Uterus (tissue), 4 donors: ENCODE data around the gene DEAF1. TPM values are rescaled to one million over a fixed set of nuclear protein-coding genes. Genes with fewer than 3 reads are reported as not detected.

ENCODE experiments used
- DNase-seq, 2 donors: peaks; one replicate each; pipeline ENCODE4 v3.0.0-alpha.2; 2019 to 2020
- H3K27ac ChIP-seq, 2 donors: fragments of 200-600 bp; sonication (generic); 1 replicate in 1 of 2; 2 replicates in 1 of 2; pipeline ENCODE4 v1.5.1; 2016 to 2018
- H3K27me3 ChIP-seq, 2 donors: fragments of 200-600 bp; sonication (generic); one replicate each; pipeline ENCODE4 v1.5.1; 2018 to 2019; ENCODE audit warnings: control low read depth in 1 of 2
- H3K36me3 ChIP-seq, 2 donors: fragments of 200-600 bp; sonication (generic); one replicate each; pipeline ENCODE4 v1.5.1; 2019; ENCODE audit warnings: control low read depth in 1 of 2
- H3K4me1 ChIP-seq, 2 donors: fragments of 200-600 bp; sonication (generic); one replicate each; pipeline ENCODE4 v1.5.1; 2018 to 2019; ENCODE audit warnings: control low read depth in 1 of 2
- H3K4me3 ChIP-seq, 2 donors: fragments of 200-600 bp; sonication (generic); 1 replicate in 1 of 2; 2 replicates in 1 of 2; pipeline ENCODE4 v1.5.1; 2018 to 2019; ENCODE audit warnings: mild to moderate bottlenecking in 1 of 2
- H3K9me3 ChIP-seq, 2 donors: fragments of 200-600 bp; sonication (generic); one replicate each; pipeline ENCODE4 v1.5.1; 2019; ENCODE audit warnings: control low read depth in 1 of 2
- POLR2A ChIP-seq, 2 donors: fragments of 450-650 bp; IDR thresholded peaks; one replicate each; pipeline ENCODE4 v1.6.1; 2016; ENCODE audit warnings: antibody characterized with exemption in 2 of 2, mild to moderate bottlenecking in 1 of 2, moderate library complexity in 1 of 2
- intact Hi-C: fragments of 100-400 bp; cut with DNase I; formaldehyde crosslinking; loops from one replicate; pipeline ENCODE4 v1.15.1; 2023; ENCODE audit warnings: low total_unique reads
- total RNA-seq, 4 donors: library from RNA; depleted of rRNA in 3 of 4; stranded (reverse); fragments of >200 nt in 3 of 4; gene quantifications; one replicate each; pipeline versions ENCODE4 v1.1.0 to v1.2.4, GENCODE V29; 2014 to 2023
- TF ChIP-seq, protein P1 (sequence below), 4 experiments: fragments of 200-600 bp in 2 of 4; fragments of 450-650 bp in 2 of 4; sonication (generic) in 2 of 4; IDR thresholded peaks; one replicate each; pipeline ENCODE4 v1.5.1; 2016 to 2019; ENCODE audit warnings: antibody characterized with exemption in 4 of 4, mild to moderate bottlenecking in 2 of 4, moderate library complexity in 1 of 4
- donor health status: DM: yes; HTN: yes; CAD: no.

DEAF1 gene
- total RNA-seq, 4 donors from 2014 or later = 7.9 to 45.6 (median 20.4) TPM

DNA sequence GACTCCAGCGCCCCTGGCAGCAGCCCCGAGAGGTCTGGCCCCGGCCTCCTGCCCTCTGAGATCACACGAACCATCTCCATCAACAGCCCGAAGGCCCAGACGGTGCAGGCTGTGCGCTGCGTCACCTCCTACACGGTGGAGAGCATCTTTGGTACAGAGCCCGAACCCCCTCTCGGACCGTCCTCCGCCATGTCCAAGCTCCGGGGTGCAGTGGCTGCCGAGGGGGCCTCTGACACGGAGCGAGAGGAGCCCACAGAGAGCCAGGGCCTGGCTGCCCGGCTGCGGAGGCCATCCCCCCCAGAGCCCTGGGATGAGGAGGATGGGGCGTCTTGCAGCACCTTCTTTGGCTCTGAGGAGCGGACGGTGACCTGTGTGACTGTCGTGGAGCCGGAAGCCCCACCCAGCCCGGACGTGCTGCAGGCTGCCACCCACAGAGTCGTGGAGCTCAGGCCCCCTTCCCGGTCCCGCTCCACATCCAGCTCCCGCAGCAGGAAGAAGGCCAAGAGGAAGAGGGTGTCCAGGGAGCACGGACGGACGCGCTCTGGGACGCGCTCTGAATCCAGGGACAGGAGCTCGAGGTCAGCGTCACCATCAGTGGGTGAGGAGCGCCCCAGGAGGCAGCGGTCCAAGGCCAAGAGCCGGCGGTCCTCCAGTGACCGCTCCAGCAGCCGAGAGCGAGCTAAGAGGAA is 86.9 kb downstream of the DEAF1 start:
- Histone ChIP-seq H3K9me3 (no peaks in the 10 kb centered on the region), H3K27me3 (no peaks in the 10 kb centered on the region), H3K4me3 (no peak overlapping the region), H3K36me3 (no peaks in the 10 kb centered on the region), H3K4me1 (peaks cover 0 to 4% of the 10 kb centered on the region in 2 donors), H3K27ac (no peak overlapping the region)
- no peak for TF ChIP-seq POLR2A (IDR thresholded peaks at IDR 0.05)
- TF ChIP-seq, protein P1, sequence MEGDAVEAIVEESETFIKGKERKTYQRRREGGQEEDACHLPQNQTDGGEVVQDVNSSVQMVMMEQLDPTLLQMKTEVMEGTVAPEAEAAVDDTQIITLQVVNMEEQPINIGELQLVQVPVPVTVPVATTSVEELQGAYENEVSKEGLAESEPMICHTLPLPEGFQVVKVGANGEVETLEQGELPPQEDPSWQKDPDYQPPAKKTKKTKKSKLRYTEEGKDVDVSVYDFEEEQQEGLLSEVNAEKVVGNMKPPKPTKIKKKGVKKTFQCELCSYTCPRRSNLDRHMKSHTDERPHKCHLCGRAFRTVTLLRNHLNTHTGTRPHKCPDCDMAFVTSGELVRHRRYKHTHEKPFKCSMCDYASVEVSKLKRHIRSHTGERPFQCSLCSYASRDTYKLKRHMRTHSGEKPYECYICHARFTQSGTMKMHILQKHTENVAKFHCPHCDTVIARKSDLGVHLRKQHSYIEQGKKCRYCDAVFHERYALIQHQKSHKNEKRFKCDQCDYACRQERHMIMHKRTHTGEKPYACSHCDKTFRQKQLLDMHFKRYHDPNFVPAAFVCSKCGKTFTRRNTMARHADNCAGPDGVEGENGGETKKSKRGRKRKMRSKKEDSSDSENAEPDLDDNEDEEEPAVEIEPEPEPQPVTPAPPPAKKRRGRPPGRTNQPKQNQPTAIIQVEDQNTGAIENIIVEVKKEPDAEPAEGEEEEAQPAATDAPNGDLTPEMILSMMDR (IDR thresholded peaks at IDR 0.05) = no peak
- DNase-seq = no peak
- intact Hi-C loops = no loop called here

DNA sequence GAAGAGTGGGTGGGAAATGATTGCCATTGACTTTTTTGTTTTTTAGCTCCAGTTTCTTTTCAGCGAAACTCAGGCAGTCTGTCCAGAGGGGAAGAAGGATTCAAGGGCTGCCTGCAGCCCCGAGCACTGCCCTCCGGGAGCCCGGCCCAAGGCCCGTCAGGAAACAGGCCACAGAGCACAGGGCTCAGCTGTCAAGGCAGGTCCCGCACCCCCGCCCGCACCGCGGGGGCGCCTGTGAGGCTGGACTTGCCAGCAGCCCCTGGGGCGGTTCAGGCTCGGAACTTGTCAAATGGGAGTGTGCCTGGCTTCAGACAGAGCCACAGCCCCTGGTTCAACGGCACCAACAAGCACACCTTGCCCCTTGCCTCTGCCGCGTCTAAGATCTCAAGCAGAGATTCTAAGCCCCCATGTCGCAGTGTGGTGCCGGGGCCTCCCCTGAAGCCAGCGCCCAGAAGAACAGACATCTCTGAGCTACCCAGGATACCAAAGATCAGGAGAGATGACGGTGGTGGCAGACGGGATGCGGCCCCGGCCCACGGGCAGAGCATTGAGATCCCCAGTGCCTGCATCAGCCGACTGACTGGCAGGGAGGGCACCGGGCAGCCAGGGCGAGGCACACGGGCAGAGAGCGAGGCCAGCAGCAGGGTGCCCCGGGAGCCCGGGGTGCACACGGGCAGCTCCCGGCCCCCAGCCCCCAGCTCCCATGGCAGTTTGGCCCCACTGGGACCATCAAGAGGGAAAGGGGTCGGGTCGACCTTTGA is 87.8 kb downstream of the DEAF1 start:
- Histone ChIP-seq H3K27me3 (no peaks in the 10 kb centered on the region), H3K27ac (peak overlapping the region; percentile 66 to 85), H3K36me3 (no peaks in the 10 kb centered on the region), H3K4me3 (no peak overlapping the region), H3K9me3 (no peaks in the 10 kb centered on the region), H3K4me1 (peaks cover 0 to 4% of the 10 kb centered on the region in 2 donors)
- no peak for DNase-seq
- intact Hi-C loops = no loop called here
- TF ChIP-seq POLR2A (IDR thresholded peaks at IDR 0.05) = no peak
- TF ChIP-seq, protein P1 (IDR thresholded peaks at IDR 0.05) = no peak

DNA sequence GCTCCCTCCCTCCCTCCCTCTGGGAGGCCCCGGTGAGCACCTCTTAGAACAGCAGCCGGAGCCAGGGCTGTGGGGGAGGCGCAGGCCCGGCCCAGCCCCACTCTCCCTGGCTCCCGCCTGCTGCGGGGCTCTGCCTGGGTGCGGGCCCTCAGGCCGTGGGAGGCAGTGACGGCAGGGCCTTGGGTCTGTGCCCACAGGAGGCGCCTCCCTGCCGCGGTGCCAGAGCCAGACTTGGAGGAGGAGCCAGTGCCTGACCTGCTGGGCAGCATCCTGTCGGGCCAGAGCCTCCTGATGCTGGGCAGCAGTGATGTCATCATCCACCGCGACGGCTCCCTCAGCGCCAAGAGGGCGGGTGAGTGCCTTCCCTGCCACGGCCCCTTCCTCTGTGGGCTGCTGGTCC is 88.8 kb downstream of the DEAF1 start:
- Histone ChIP-seq H3K9me3 (no peaks in the 10 kb centered on the region), H3K36me3 (no peaks in the 10 kb centered on the region), H3K4me1 (peaks cover 0 to 4% of the 10 kb centered on the region in 2 donors), H3K27me3 (no peaks in the 10 kb centered on the region), H3K27ac (peak overlapping the region; percentile 66 to 85), H3K4me3 (no peak overlapping the region)
- DNase-seq = peak; percentile 91
- intact Hi-C loops = no loop called here
- TF ChIP-seq POLR2A (IDR thresholded peaks at IDR 0.05) = no peak
- TF ChIP-seq, protein P1 (IDR thresholded peaks at IDR 0.05) = no peak

- no peaks in the 10 kb centered on the region for H3K27me3 ChIP-seq
- H3K36me3 ChIP-seq = no peaks in the 10 kb centered on the region
- intact Hi-C loops = no loop called here
- TF ChIP-seq, protein P1 (IDR thresholded peaks at IDR 0.05) = no peak
- no peak for TF ChIP-seq POLR2A (IDR thresholded peaks at IDR 0.05)
- no peak overlapping the region for H3K4me3 ChIP-seq
- no peak for DNase-seq
- H3K27ac ChIP-seq = peak overlapping the region; percentile 66 to 85
- H3K4me1 ChIP-seq = peaks cover 0 to 4% of the 10 kb centered on the region in 2 donors
- H3K9me3 ChIP-seq = no peaks in the 10 kb centered on the region
Observed at GRCh38 chr11:605286-606129, 89.5 kb downstream of the DEAF1 start.
